Measurements from ENCODE around the gene RIPK4.

RIPK4 gene

GRCh38 chr21:41755934-41756773, 10.7 kb downstream of the RIPK4 start:
- no peak overlapping the region for H3K27ac ChIP-seq
- TF ChIP-seq CTCF (conservative IDR thresholded peaks at IDR 0.05) (no peak), ZFX (IDR thresholded peaks at IDR 0.05) (no peak)

- TF ChIP-seq CTCF (conservative IDR thresholded peaks at IDR 0.05), result no peak
- TF ChIP-seq ZFX (IDR thresholded peaks at IDR 0.05), result no peak
- no peak overlapping the region for H3K27ac ChIP-seq
These were observed 11.5 kb downstream of the RIPK4 start for GRCh38 chr21:41755258-41755933.

- H3K27ac ChIP-seq, result no peak overlapping the region
- TF ChIP-seq ZFX (IDR thresholded peaks at IDR 0.05) (no peak), CTCF (conservative IDR thresholded peaks at IDR 0.05) (no peak)
These were observed 12.4 kb downstream of the RIPK4 start for GRCh38 chr21:41754479-41754891.

- TF ChIP-seq ZFX (IDR thresholded peaks at IDR 0.05) (no peak), CTCF (conservative IDR thresholded peaks at IDR 0.05) (no peak)
- no peak overlapping the region for H3K27ac ChIP-seq
These were observed 13.6 kb downstream of the RIPK4 start for GRCh38 chr21:41753006-41753898.

- TF ChIP-seq ZFX (IDR thresholded peaks at IDR 0.05) (no peak), CTCF (conservative IDR thresholded peaks at IDR 0.05) (no peak)
- no peak overlapping the region for H3K27ac ChIP-seq
These were observed 14.6 kb downstream of the RIPK4 start for GRCh38 chr21:41752231-41752681.

GRCh38 chr21:41751611-41752011, 15.2 kb downstream of the RIPK4 start:
- H3K27ac ChIP-seq, result no peak overlapping the region
- no peak for TF ChIP-seq CTCF (conservative IDR thresholded peaks at IDR 0.05)
- no peak for TF ChIP-seq ZFX (IDR thresholded peaks at IDR 0.05)
